Cortex of kidney (tissue), 1 donor: Measurements from ENCODE around the gene NAIF1.
A peak's percentile ranks its signal among the peaks of the same experiment; 100 is the strongest.
"Not testable (repeated sequence)": the region's sequence is repeated elsewhere in the genome, so short reads cannot be mapped to it uniquely, and the experiment has no call there.

ENCODE experiments used
- DNase-seq: peaks from one replicate; lab custom pipeline; 2025; lab: John Stamatoyannopoulos, UW

NAIF1 gene

DNA sequence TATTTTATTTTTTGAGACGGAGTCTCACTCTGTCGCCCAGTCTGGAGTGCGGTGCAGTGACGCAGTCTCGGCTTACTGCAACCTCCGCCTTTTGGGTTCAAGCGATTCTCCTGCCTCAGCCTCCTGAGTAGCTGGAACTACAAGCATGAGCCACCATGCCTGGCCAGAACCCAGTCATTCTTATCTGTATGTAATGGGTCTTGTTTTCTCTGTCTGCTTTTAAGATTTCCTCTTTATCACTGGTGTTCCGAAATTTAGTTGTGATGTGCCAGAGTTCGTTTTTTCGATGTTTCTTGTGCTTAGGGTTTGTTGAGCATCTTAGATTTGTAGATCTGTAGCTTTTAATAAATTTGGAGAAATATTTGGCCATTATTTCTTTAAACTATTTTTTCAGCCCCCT is 20.1 kb upstream of the NAIF1 start:
- no peak for DNase-seq

- DNase-seq, result no peak
These were observed 18.8 kb upstream of the NAIF1 start for GRCh38 chr9:128085943-128086342.

DNA sequence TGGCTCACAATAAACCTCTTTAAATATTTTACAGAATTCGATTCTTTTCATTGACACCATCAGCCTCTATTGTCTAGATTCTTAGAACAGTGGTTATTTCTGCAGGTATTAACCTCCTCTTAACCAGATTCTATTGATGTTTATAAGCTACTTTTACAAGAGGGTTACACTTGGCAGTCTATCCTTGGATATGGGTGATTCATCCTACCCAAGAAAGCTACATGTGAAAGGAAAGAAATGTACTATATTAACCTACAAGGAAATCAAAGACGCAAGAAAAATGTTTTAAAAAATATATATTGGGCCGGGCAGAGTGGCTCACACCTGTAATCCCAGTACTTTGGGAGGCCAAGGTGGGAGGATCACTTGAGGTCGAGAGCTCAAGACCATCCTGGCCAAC is 17.6 kb upstream of the NAIF1 start:
- DNase-seq, result no peak

DNA sequence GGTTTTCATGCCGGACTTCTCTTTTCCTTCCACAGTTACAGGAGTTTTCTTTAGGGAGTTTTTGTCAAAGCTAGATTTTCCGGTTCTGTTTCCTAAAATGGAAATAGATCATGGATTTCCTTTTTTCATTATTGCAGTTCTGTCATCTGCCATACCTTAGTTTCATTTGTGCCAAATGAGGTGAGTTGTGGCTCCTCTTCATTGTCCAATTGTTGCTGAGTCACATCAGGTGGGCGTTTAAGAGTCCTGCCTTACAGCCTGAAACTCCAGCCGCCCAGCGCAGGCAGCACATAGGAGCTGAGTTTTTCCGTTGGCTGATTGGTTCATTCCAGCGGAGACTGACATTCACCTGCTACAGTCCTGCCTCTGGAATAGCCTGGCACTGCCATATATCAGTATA is 15.0 kb upstream of the NAIF1 start:
- no peak for DNase-seq

DNA sequence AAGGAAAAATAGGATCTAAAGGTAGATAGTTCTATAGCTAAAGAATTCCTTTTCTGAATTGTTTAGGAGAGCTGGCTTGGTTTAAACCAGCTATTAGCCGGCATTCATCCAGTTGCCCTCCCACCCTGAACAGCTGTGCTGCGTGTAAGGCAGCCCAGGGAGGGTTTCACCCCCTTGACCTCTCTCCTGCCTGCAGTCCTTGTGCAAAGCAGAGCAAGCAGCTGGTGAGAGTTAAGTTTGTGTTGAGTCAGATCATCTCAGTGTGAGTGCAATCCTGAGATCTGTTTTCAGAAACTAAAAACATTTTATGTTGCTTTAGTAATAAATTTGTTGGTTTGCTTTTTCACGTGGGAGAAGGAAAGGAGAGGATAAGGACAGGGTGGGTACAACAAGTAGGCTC is 13.9 kb upstream of the NAIF1 start:
- no peak for DNase-seq

GRCh38 chr9:128080206-128080605 is 13.1 kb upstream of the NAIF1 start:
- no peak for DNase-seq

DNA sequence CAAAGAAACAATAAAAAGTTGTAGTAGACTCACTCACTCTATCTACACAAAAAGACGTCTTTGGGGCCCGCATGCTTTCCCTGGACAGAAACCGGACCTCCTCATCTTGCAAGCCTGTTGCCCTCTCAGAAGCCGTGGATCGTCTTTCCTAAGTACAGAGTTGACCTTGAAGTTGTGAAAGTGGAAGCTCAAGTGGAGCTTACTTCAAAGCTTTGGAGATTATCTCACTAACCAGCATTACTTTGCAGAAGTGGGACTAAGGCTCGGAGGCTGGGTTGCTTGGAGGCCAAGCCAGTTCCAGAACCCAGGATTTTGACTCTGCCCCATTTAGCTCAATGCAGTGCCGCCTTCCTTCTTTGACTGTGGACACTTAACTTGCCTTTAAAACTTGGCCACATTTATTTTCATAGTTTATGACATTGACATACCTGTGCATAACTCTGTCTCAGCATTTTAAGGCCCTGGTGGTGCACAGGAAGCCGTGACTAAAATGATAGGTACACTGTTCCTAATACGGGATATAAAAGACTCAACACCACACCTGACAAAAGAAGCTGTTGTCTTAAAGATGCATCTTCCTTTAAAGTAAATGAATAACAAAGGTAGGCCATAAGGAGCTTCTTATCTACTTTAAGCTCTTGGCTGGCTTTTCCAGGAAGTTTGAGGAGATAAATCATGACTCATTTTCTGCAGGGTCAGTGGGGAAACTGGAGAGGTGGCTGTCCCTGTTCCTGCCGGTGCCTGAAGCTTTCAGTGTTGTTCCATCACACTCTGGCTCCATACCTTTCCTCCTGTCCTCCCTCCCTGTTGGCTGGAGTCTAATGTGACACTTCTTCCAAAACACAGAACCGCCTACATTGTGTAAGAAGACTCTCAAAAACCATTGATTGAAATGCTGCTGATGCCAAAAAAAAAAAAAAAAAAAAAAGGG is 11.6 kb upstream of the NAIF1 start:
- no peak for DNase-seq

DNA sequence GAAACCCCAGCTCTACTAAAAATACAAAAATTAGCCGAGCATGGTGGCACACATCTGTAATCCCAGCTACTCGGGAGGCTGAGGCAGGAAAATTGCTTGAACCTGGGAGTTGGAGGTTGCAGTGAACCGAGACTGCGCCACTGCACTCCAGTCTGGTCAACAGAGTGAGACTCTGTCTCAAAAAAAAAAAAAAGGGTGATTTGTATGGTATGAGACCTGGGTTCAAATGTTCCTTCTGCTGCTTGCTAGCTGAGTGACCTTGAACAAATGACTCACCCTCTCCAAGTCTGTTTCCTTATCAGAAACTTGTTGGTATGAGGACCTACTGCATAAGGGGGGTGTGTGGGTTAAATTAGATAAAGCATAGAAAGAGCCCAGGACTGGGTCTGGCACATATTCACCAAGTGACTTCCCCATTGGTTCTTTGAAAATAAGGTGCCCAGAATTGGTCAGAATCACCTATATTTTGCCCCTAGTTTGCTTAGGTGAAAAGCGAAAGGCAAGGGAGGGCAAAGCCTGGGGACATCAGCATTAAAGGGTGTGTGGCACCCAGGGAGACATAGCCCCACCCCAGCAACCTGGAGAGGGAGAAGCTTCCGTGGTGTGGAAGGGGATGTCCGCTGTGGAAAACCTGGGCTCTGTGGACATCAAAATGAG is 10.9 kb upstream of the NAIF1 start:
- no peak for DNase-seq

DNA sequence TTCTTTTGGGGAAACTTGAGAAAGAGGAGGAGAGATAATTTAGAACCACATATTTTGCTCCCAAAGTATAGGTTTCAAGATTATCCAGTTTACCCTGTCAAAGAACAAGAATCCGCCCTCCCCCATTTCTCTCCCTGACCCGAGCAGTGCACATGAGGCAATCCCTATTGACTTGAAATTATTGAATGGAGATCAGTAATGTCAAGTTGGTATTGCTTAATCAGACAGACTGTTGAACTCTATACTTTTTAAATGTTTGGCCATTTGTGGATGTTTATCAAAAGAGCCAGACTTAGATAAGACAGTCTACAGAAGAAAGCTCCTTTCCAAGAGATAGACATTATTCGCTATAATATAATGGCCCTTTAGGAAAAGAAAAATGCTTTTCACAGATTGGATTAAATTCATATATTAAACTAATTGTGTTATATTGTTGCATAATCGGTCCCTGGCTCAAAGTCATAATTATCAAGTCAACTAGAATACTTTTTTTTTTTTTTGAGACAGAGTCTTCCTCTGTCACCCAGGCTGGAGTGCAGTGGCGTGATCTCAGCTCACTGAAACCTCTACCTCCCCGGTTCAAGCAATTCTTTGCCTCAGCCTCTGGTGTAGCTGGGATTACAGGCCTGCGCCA is 6.2 kb upstream of the NAIF1 start:
- DNase-seq, result no peak

GRCh38 chr9:128072144-128073021 is 5.3 kb upstream of the NAIF1 start:
- DNase-seq, result no peak

GRCh38 chr9:128071475-128071874 is 4.4 kb upstream of the NAIF1 start:
- not testable (repeated sequence) for DNase-seq

- no peak for DNase-seq
These were observed 3.8 kb upstream of the NAIF1 start for GRCh38 chr9:128070874-128071273.

DNA sequence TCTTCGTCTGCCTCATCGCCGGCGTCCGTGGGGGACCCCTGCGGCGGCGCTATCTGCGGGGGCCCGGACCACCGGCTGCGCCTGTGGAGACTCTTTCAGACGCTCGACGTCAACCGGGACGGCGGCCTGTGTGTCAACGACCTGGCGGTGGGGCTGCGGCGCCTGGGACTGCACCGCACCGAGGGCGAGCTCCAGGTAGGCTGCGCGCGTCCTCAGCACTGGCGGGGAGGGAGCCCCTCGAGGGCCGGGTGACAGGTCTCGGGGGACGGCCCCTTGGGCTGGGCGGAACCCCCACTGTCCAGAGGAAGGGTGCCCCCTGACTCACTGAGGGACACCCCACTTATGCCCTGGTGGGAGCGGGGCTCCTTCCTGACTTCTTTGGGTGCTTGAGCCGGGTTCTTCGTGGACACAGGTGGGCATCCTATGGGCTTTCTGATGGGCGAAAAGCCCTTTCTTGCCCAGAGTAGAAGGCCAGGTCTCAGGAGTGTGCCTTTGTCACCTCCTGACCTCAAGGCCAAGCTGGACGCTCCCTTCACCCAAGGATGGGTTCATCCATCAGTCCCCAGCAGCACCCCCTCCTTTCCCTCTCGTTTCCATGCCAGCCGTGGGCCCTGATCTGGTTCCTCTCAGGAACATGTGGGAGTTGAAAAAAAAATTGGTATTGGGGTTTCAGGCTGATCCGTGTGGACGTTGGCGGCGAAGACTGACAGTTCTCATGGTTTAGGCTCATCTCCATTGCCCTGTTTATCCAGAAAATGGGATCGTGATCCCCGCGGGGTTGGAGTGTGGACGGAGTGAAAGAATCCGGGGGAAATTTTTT is 1.5 kb upstream of the NAIF1 start:
- no peak for DNase-seq

DNA sequence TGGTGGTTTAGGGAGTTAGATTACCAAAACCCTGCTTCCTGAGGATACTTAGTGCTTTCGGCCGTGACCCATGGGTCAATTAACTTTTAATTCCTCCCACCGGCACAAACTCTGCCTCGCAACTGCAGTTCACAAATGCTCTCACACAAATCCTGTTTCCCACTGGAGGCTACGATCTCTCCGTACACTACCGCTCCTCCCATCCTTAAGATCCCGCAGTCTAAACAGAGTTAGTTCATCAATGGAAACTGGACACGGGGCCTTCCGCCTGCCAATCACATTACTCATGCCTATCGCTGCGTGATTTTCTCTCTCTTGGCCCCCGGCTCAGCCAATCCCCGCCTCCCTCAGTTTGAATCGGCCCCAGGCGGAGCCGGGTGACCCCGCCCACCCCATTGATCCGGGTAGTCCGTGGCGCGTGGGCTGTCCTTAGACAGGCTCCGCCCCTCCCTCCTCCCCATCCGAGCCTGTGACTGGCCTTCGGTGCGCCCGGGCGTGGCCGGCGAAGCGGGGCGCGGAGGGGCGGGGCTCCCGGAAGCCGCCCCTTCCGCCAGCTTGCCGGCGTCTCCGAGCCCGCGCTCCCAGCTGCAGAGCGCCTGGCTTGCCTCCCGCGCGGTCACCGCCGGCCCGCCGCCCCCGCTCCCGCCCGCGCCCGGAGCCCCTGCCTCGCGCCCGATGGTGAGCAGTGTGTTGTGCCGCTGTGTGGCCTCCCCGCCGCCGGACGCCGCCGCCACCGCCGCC is 695 bp upstream of the NAIF1 start, which contains the start of gene SLC25A25:
TSS of gene SLC25A25 (plus strand) at position 588 of the 741 bp plus-strand sequence. CDS start at position 676, 88 bp downstream.
- DNase-seq, result peak; percentile 76

- DNase-seq, result no peak
These were observed 1.0 kb downstream of the NAIF1 start for GRCh38 chr9:128065907-128066712.

GRCh38 chr9:128062846-128063831 is 4.0 kb downstream of the NAIF1 start:
- no peak for DNase-seq

GRCh38 chr9:128062279-128062678 is 4.8 kb downstream of the NAIF1 start:
- no peak for DNase-seq
